ENCODE results near the gene PRDM7.
"Not testable (repeated sequence)": the region's sequence is repeated elsewhere in the genome, so short reads cannot be mapped to it uniquely, and the experiment has no call there.

The PRDM7 gene

GRCh38 chr16:90072442-90073105, 4.6 kb downstream of the PRDM7 start:
- DNase-seq (ENCODE audit: low read depth): no peak

GRCh38 chr16:90070440-90070839, 6.7 kb downstream of the PRDM7 start:
- DNase-seq (ENCODE audit: low read depth): no peak

- DNase-seq (ENCODE audit: low read depth): no peak
Measured at GRCh38 chr16:90061437-90061836, 15.7 kb downstream of the PRDM7 start.

GRCh38 chr16:90057738-90058173, 19.4 kb downstream of the PRDM7 start:
- DNase-seq (ENCODE audit: low read depth): no peak

GRCh38 chr16:90056521-90056920, 20.6 kb downstream of the PRDM7 start:
- DNase-seq (ENCODE audit: low read depth): not testable (repeated sequence)

GRCh38 chr16:90055371-90055770, 21.8 kb downstream of the PRDM7 start:
- DNase-seq (ENCODE audit: low read depth): no peak

GRCh38 chr16:90054554-90054953, 22.6 kb downstream of the PRDM7 start:
- no peak for DNase-seq (ENCODE audit: low read depth)

- no peak for DNase-seq (ENCODE audit: low read depth)
Measured at GRCh38 chr16:90053902-90054500, 23.1 kb downstream of the PRDM7 start.

- DNase-seq (ENCODE audit: low read depth): no peak
Measured at GRCh38 chr16:90050969-90051368, 26.2 kb downstream of the PRDM7 start.

GRCh38 chr16:90048737-90049330, 28.3 kb downstream of the PRDM7 start:
- no peak for DNase-seq (ENCODE audit: low read depth)

- no peak for DNase-seq (ENCODE audit: low read depth)
Measured at GRCh38 chr16:90048347-90048722, 28.8 kb downstream of the PRDM7 start.

- no peak for DNase-seq (ENCODE audit: low read depth)
Measured at GRCh38 chr16:90047714-90048346, 29.3 kb downstream of the PRDM7 start.

- DNase-seq (ENCODE audit: low read depth): no peak
Measured at GRCh38 chr16:90046971-90047713, 30.0 kb downstream of the PRDM7 start.

GRCh38 chr16:90046122-90046970, 30.8 kb downstream of the PRDM7 start:
- DNase-seq (ENCODE audit: low read depth): no peak

GRCh38 chr16:90044111-90044551, 33.0 kb downstream of the PRDM7 start:
- no peak for DNase-seq (ENCODE audit: low read depth)

GRCh38 chr16:90043526-90043925, 33.6 kb downstream of the PRDM7 start:
- DNase-seq (ENCODE audit: low read depth): no peak

GRCh38 chr16:90042946-90043514, 34.1 kb downstream of the PRDM7 start:
- no peak for DNase-seq (ENCODE audit: low read depth)

- DNase-seq (ENCODE audit: low read depth): no peak
Measured at GRCh38 chr16:90041896-90042473, 35.1 kb downstream of the PRDM7 start.

- no peak for DNase-seq (ENCODE audit: low read depth)
Measured at GRCh38 chr16:90040152-90041023, 36.7 kb downstream of the PRDM7 start.

- no peak for DNase-seq (ENCODE audit: low read depth)
Measured at GRCh38 chr16:90037276-90037675, 39.9 kb downstream of the PRDM7 start.
